Measurements from ENCODE around the gene HOXA9.

HOXA9 gene

DNA sequence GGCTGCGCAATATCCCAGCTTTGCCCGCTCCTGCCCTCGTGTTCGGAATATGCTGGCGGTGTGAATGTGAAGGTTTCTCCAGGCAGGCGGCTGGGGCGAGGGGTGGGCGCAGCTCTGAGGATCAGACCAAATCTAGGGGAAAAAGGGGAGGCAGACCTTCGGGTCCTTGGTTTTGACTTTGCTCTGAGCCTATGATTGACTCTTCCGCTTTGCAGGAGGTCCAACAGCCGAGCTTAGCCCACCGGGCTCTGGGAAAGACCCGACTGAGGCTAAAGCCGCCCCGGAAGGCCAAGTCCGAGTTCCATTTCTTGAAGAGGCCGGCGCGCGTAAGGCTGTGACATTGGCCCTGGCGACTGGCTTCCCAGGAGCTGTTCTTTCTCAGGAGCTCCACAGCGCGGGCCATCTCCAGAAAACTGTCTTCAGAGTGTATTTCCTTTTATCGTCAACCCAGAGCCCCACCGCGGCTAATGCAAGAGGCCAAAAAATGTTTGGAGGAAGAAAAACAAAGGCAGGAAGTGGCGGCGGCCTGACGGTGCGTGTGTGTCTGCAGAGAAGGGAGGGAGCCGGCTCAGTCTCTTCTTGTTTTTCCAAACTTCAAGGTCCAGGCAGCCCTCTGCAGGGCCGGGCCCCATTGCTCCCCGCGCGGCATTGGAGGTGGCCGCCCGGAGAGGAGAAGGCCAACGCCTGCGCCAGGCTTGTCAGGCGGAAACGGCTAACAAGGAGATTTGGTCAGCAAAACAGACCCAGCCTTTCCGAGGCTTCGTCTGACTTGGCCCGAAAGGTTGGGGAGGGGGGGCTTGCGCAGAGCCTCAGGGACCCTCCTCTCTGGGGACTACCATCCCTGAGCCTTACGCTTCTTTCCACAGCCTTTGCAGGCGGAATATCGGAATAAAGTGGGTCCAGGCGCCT lies 23.3 kb upstream of the HOXA9 start:
- no peak for DNase-seq (ENCODE audit: low spot score)

GRCh38 chr7:27187475-27188385 lies 22.4 kb upstream of the HOXA9 start:
- no peak for DNase-seq (ENCODE audit: low spot score)

- DNase-seq (ENCODE audit: low spot score) = no peak
Measured at GRCh38 chr7:27186668-27187474, 21.5 kb upstream of the HOXA9 start.

GRCh38 chr7:27185854-27186667 lies 20.7 kb upstream of the HOXA9 start:
- no peak for DNase-seq (ENCODE audit: low spot score)

DNA sequence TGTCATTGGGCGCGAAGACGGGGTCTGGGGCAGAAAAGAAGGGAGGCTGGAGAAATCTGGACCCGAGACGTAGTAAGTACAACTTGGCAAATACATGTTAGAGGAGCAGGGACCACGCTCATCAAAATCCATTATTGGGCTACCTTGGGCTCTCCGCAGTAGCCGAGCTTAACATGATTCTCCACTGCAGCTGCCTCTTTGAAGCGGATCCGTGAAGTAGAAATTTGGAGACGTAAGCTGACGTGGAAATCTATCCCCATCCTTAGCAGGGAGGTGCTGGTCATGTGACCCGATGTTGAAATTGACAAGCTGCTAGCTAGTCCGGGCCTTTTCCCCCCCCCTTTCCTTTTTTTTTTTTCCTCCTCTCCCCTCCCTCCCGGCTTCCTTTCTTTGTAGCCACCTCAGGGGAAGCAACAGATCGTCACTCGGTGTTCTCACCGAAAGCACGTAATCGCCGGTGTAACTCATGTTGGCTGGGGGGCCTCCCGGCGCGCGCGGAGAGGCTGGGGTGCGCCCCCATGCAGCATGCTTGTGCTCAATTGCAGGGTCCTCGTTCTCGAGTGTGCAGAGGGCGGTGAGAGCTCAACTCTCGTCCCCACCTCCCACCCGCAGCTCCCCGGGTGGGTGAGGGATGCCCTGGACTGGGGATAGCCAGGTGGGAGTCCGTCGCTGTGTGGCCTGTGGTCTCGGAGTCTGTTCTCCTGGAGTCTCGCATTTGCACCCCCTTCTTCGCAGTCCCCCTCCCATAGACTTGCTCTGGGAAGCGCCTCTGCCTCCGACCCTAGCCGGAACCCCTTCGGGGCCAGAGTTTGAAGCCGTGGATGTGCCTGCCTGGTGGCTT lies 19.9 kb upstream of the HOXA9 start, which contains the start of gene HOXA11:
Gene HOXA11 (minus strand): TSS at position 220 of the 841 bp plus-strand sequence. CDS start 88 bp downstream, at position 132.
- DNase-seq (ENCODE audit: low spot score) = no peak

DNA sequence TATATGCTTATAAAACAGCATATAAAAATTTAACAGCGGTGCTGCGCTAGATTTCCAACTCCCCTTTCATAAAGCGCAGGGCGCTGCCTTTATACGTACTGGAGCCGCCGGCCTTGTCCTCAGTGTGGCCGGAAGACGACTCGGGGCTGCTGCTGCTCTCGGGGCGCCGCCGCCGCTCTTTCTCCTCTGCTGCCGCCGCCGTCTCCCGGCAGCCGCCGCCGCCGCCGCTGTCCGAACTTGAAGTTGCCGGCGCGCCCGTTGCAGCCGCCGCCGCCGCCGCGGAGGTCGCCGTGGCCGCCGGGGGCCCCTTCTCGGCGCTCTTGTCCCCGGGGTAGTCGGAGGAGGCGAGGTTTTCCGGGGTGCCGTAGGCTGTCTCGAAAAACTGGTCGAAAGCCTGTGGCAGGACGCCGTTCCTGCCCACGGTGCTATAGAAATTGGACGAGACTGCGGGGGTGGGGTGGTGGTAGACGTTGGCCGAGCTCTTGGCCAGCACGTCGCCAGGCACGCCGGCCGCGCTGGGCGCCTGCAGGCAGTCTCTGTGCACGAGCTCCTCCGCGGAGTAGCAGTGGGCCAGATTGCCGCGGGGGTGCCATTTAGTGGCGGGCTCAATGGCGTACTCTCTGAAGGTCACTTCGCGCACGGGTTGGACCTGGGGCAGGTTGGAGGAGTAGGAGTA lies 19.1 kb upstream of the HOXA9 start:
- no peak for DNase-seq (ENCODE audit: low spot score)

GRCh38 chr7:27183682-27184336 lies 18.5 kb upstream of the HOXA9 start:
- no peak for DNase-seq (ENCODE audit: low spot score)

DNA sequence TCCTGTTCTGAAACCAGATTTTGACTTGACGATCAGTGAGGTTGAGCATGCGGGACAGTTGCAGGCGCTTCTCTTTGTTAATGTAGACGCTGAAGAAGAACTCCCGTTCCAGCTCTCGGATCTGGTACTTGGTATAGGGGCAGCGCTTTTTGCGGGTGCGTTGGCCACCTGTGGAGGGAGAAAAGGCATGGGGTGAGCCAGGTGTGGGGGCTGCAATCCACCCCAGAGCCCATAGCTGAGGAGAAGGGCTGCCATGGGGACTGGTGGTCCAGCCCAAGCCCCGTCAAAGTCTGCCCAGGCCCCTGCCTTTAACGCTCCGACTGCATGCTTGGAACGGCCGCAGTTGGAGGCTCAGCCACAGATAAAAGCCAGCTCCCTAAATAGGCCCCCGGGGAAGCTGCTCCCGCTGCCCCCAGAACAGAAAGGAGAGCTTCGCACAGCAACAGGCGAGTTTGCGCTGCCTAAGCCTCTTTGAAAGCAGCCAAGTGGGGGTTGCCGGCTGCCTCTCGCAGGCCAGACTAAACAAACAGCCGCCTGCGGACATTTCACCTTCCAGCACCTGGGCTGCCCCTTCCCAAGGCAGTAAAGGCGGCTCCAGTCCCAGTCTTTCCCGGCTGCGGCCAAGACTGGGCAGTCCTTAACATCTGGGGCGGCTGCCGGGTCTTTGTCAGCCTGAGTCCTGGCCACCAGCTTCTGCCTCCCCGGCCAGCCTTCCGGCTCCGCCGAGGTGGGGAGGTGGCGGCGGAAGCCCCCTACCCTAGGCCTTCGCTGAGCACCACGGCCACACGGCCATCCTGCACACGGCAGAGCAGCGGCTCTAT lies 17.7 kb upstream of the HOXA9 start:
- no peak for DNase-seq (ENCODE audit: low spot score)

GRCh38 chr7:27182285-27182841 lies 17.0 kb upstream of the HOXA9 start:
- no peak for DNase-seq (ENCODE audit: low spot score)

- DNase-seq (ENCODE audit: low spot score) = no peak
Measured at GRCh38 chr7:27181795-27182275, 16.5 kb upstream of the HOXA9 start.

- DNase-seq (ENCODE audit: low spot score) = no peak
Measured at GRCh38 chr7:27180431-27181420, 15.4 kb upstream of the HOXA9 start.

DNA sequence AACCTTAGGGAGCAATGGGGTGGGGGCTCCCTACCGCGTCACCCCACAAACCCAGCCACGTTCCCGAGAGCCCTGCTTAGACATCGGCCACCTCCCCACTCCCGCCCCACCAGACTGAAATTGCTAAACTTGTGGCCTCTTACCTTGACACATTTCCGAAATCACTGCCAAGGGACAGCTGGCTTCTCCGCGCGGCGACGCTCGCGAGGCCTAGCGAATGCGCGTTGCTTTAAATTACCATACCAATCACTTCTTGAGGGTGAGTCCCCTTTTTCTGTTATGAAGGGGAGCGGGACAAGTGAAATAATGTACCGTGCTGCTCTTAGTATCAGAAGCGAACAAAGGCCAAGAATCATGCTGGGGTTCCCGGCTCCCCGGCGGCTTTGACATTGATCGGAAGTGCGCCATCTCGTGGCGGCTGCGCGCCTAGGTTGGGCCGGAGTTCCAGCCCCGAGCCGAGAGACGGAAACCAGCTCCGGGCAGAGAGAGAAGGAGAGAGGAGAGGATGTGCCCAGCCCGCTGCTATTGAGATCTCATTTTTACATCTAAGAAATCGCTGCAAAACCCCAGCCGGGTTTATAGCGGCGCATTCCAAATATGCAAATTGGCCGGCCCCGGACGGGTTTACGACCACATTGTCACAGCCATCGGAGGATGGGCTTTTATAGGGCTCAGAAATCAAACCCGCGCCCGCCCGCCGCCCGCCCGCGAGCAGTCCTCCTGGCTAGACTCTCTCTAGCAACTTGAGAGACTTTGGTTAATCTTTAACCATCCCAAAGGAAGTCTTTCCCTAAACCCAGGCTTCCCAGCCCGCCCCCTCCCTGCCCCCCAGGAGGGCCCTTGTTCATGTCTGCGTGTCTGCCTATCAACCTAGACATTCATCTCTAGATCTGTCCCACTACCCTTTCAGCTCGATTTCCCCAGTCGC lies 14.4 kb upstream of the HOXA9 start:
- peak; percentile 42 for DNase-seq (ENCODE audit: low spot score)

DNA sequence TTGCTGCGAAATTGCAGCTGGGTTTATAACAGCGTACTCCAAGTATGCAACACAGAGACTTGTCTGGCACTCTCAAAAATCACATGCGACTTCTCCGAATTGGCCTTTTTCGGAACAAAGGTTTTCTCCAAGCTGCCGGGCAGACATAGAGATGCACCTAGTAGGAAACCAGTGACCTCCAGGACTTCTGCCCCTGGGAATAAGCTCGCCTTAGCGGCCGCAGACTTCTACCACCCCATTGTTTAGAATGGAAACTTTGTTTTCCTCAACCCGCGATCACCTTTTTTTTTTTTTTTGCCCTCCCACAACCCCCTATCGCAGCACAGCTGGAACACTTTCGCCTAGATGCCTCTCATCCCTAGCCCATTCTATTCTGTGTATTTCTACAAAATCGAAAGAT lies 13.7 kb upstream of the HOXA9 start:
- no peak for DNase-seq (ENCODE audit: low spot score)

- DNase-seq (ENCODE audit: low spot score) = no peak
Measured at GRCh38 chr7:27178366-27178765, 13.0 kb upstream of the HOXA9 start.

- DNase-seq (ENCODE audit: low spot score) = no peak
Measured at GRCh38 chr7:27177795-27178320, 12.5 kb upstream of the HOXA9 start.

Measured in Ammon's horn (tissue), 1 donor.